ENCODE measurements around the gene FAHD2B.
"Not testable (repeated sequence)": the region's sequence is repeated elsewhere in the genome, so short reads cannot be mapped to it uniquely, and the experiment has no call there.

DNA sequence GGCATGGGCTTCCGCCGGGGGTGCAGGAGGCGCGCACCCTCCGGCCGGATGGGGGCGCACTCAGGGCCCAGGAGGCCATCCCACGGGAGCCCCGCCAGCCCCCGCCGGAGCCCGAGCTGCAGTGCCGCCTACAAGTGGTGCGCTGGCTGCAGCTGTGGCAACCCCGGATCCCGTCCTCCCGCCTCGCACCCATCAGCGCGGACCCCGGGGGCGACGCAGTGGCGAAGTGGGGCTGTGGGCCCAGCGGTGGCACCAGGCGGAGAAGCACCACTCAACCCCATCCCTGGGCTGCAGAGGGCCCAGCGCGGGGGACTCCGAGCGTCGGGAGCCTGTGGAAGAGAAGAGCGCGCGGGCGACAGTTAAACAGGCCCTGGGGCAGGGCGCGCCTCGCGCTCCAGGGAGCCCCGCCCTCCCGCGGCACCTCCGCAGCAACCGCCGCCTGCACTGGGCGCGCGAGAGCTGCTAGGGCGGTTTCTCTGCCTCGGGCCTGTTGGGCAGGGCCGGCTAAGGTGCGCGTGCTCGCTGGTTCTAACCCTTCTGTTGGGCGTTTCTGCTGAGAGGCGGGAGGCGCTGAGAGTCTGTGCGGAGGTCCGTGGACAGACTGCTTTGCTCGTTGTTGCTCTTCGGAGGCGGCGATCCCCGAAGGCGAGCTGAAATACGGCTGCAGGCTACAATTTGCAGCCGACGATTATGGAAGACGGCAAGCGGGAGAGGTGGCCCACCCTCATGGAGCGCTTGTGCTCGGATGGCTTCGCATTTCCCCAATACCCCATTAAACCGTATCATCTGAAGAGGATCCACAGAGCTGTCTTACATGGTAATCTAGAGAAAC lies 18.6 kb upstream of the FAHD2B start, which contains the start of gene ANKRD36:
- not testable (repeated sequence) for TF ChIP-seq POLR2A (IDR thresholded peaks at IDR 0.05; ENCODE audit: borderline replicate concordance, extremely low read depth, insufficient read depth, insufficient read length); EZH2 (IDR thresholded peaks at IDR 0.05); ZNF274 (IDR thresholded peaks at IDR 0.05; ENCODE audit: low read depth, low read length); RAD21 (IDR thresholded peaks at IDR 0.05; ENCODE audit: low read depth); JUND (IDR thresholded peaks at IDR 0.05); CBX3 (IDR thresholded peaks at IDR 0.05; ENCODE audit: low read depth); SP1 (IDR thresholded peaks at IDR 0.05; ENCODE audit: low read depth); CEBPB (IDR thresholded peaks at IDR 0.05; ENCODE audit: low read depth)
- TF ChIP-seq, protein P1, sequence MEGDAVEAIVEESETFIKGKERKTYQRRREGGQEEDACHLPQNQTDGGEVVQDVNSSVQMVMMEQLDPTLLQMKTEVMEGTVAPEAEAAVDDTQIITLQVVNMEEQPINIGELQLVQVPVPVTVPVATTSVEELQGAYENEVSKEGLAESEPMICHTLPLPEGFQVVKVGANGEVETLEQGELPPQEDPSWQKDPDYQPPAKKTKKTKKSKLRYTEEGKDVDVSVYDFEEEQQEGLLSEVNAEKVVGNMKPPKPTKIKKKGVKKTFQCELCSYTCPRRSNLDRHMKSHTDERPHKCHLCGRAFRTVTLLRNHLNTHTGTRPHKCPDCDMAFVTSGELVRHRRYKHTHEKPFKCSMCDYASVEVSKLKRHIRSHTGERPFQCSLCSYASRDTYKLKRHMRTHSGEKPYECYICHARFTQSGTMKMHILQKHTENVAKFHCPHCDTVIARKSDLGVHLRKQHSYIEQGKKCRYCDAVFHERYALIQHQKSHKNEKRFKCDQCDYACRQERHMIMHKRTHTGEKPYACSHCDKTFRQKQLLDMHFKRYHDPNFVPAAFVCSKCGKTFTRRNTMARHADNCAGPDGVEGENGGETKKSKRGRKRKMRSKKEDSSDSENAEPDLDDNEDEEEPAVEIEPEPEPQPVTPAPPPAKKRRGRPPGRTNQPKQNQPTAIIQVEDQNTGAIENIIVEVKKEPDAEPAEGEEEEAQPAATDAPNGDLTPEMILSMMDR (IDR thresholded peaks at IDR 0.05 in 2 of 3, conservative IDR thresholded peaks at IDR 0.05 in 1 of 3; ENCODE audit: borderline replicate concordance in 1 of 3, insufficient read depth in 1 of 3, low read depth in 2 of 3, low read length in 2 of 3) = peak in 2 of 3 experiments; percentile 25 to 59; a peak in 4 of 6 replicates
- TF ChIP-seq, protein P2, sequence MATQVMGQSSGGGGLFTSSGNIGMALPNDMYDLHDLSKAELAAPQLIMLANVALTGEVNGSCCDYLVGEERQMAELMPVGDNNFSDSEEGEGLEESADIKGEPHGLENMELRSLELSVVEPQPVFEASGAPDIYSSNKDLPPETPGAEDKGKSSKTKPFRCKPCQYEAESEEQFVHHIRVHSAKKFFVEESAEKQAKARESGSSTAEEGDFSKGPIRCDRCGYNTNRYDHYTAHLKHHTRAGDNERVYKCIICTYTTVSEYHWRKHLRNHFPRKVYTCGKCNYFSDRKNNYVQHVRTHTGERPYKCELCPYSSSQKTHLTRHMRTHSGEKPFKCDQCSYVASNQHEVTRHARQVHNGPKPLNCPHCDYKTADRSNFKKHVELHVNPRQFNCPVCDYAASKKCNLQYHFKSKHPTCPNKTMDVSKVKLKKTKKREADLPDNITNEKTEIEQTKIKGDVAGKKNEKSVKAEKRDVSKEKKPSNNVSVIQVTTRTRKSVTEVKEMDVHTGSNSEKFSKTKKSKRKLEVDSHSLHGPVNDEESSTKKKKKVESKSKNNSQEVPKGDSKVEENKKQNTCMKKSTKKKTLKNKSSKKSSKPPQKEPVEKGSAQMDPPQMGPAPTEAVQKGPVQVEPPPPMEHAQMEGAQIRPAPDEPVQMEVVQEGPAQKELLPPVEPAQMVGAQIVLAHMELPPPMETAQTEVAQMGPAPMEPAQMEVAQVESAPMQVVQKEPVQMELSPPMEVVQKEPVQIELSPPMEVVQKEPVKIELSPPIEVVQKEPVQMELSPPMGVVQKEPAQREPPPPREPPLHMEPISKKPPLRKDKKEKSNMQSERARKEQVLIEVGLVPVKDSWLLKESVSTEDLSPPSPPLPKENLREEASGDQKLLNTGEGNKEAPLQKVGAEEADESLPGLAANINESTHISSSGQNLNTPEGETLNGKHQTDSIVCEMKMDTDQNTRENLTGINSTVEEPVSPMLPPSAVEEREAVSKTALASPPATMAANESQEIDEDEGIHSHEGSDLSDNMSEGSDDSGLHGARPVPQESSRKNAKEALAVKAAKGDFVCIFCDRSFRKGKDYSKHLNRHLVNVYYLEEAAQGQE (IDR thresholded peaks at IDR 0.05; ENCODE audit: low read depth) = not testable (repeated sequence)
